Measurements from ENCODE around the gene FGB.

Gene FGB

GRCh38 chr4:154616287-154616686, 53.5 kb downstream of the FGB start:
- Histone ChIP-seq H4K20me1 (ENCODE audit: insufficient read depth, low read length) (no peaks in the 10 kb centered on the region), H3K4me1 (ENCODE audit: low read length) (peaks cover 12% of the 10 kb centered on the region), H3K9ac (ENCODE audit: low read length) (no peak overlapping the region), H3K27ac (ENCODE audit: low read length) (no peak overlapping the region), H3K27me3 (replicated peaks; ENCODE audit: insufficient read depth, low read length) (peaks cover 4% of the 10 kb centered on the region; the same call in 1 of the 2 replicates), H3K4me2 (ENCODE audit: low read depth, low read length) (peak overlapping the region; percentile 28), H3K79me2 (ENCODE audit: low read length) (no peaks in the 10 kb centered on the region), H3K36me3 (replicated peaks; ENCODE audit: insufficient read depth, low read length) (no peaks in the 10 kb centered on the region), H3F3A (ENCODE audit: insufficient read depth, low read length) (no peaks in the 10 kb centered on the region), H2AFZ (ENCODE audit: low read length) (no peak overlapping the region), H3K4me3 (ENCODE audit: low read length) (no peak overlapping the region), H3K9me2 (replicated peaks; ENCODE audit: insufficient read depth, low read length) (no peaks in the 10 kb centered on the region), H3K9me3 (replicated peaks; ENCODE audit: insufficient read depth, low read length) (no peaks in the 10 kb centered on the region)
- TF ChIP-seq EZH2 (optimal IDR thresholded peaks at IDR 0.05; ENCODE audit: low read depth, low read length) (no peak), EZH2phosphoT487 (IDR thresholded peaks at IDR 0.05; ENCODE audit: low read length) (no peak)
- TF ChIP-seq, protein P1, sequence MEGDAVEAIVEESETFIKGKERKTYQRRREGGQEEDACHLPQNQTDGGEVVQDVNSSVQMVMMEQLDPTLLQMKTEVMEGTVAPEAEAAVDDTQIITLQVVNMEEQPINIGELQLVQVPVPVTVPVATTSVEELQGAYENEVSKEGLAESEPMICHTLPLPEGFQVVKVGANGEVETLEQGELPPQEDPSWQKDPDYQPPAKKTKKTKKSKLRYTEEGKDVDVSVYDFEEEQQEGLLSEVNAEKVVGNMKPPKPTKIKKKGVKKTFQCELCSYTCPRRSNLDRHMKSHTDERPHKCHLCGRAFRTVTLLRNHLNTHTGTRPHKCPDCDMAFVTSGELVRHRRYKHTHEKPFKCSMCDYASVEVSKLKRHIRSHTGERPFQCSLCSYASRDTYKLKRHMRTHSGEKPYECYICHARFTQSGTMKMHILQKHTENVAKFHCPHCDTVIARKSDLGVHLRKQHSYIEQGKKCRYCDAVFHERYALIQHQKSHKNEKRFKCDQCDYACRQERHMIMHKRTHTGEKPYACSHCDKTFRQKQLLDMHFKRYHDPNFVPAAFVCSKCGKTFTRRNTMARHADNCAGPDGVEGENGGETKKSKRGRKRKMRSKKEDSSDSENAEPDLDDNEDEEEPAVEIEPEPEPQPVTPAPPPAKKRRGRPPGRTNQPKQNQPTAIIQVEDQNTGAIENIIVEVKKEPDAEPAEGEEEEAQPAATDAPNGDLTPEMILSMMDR (IDR thresholded peaks at IDR 0.05; ENCODE audit: low read length), result no peak
- DNase-seq, result no peak

GRCh38 chr4:154616731-154617130, 53.9 kb downstream of the FGB start:
- no peaks in the 10 kb centered on the region for H3F3A ChIP-seq (ENCODE audit: insufficient read depth, low read length)
- H3K27me3 ChIP-seq (replicated peaks; ENCODE audit: insufficient read depth, low read length), result peaks cover 4% of the 10 kb centered on the region; the same call in 1 of the 2 replicates
- H4K20me1 ChIP-seq (ENCODE audit: insufficient read depth, low read length), result no peaks in the 10 kb centered on the region
- TF ChIP-seq EZH2 (optimal IDR thresholded peaks at IDR 0.05; ENCODE audit: low read depth, low read length) (no peak), EZH2phosphoT487 (IDR thresholded peaks at IDR 0.05; ENCODE audit: low read length) (no peak)
- TF ChIP-seq, protein P1 (IDR thresholded peaks at IDR 0.05; ENCODE audit: low read length), result no peak
- no peak overlapping the region for H3K4me3 ChIP-seq (ENCODE audit: low read length)
- no peak overlapping the region for H2AFZ ChIP-seq (ENCODE audit: low read length)
- H3K9me2 ChIP-seq (replicated peaks; ENCODE audit: insufficient read depth, low read length), result no peaks in the 10 kb centered on the region
- peaks cover 12% of the 10 kb centered on the region for H3K4me1 ChIP-seq (ENCODE audit: low read length)
- no peak overlapping the region for H3K27ac ChIP-seq (ENCODE audit: low read length)
- H3K79me2 ChIP-seq (ENCODE audit: low read length), result no peaks in the 10 kb centered on the region
- no peaks in the 10 kb centered on the region for H3K36me3 ChIP-seq (replicated peaks; ENCODE audit: insufficient read depth, low read length)
- no peaks in the 10 kb centered on the region for H3K9me3 ChIP-seq (replicated peaks; ENCODE audit: insufficient read depth, low read length)
- peak; percentile 86 for DNase-seq
- H3K4me2 ChIP-seq (ENCODE audit: low read depth, low read length), result peak overlapping the region; percentile 28
- no peak overlapping the region for H3K9ac ChIP-seq (ENCODE audit: low read length)

DNA sequence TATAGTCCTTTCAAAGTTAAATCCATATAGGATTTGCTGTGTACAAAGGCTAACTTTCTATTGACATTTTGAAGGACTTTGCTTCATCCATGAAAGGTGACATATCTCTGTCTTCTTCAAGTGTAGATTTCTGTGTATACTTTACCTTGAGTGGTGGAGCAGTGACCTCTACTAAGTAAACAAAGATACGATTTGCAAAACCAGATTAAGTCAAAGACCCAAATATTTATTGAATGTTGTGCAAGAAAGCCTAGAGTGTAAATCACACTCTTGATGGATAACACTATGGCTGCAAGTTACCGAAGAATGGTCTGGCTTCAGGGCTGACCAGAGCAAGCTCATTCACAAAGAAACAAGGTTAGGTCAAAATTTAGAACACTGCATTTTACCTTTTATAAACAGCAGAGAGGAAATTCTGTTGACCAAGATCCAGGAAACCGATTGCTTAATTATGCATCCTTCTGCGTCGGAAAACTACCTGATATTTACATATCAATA, 55.1 kb downstream of the FGB start:
- Histone ChIP-seq H3K9me2 (replicated peaks; ENCODE audit: insufficient read depth, low read length) (no peaks in the 10 kb centered on the region), H3K4me3 (ENCODE audit: low read length) (no peak overlapping the region)

More for the DNA sequence above, 55.1 kb downstream of the FGB start:
- Histone ChIP-seq H3K27ac (ENCODE audit: low read length) (no peak overlapping the region), H2AFZ (ENCODE audit: low read length) (no peak overlapping the region), H3F3A (ENCODE audit: insufficient read depth, low read length) (no peaks in the 10 kb centered on the region), H3K4me2 (ENCODE audit: low read depth, low read length) (no peak overlapping the region), H3K9ac (ENCODE audit: low read length) (no peak overlapping the region), H3K79me2 (ENCODE audit: low read length) (no peaks in the 10 kb centered on the region), H3K27me3 (replicated peaks; ENCODE audit: insufficient read depth, low read length) (peaks cover 4% of the 10 kb centered on the region; the same call in 1 of the 2 replicates), H4K20me1 (ENCODE audit: insufficient read depth, low read length) (no peaks in the 10 kb centered on the region), H3K9me3 (replicated peaks; ENCODE audit: insufficient read depth, low read length) (no peaks in the 10 kb centered on the region), H3K36me3 (replicated peaks; ENCODE audit: insufficient read depth, low read length) (no peaks in the 10 kb centered on the region), H3K4me1 (ENCODE audit: low read length) (peaks cover 12% of the 10 kb centered on the region)
- TF ChIP-seq, protein P1 (IDR thresholded peaks at IDR 0.05; ENCODE audit: low read length), result no peak
- TF ChIP-seq EZH2 (optimal IDR thresholded peaks at IDR 0.05; ENCODE audit: low read depth, low read length) (no peak), EZH2phosphoT487 (IDR thresholded peaks at IDR 0.05; ENCODE audit: low read length) (no peak)
- DNase-seq, result no peak

Data from MM.1S (cell line).